Measurements from ENCODE around the gene GPC3.

GRCh38 chrX:133698298-133698697 is 287.1 kb downstream of the GPC3 start:
- TF ChIP-seq, protein P1, sequence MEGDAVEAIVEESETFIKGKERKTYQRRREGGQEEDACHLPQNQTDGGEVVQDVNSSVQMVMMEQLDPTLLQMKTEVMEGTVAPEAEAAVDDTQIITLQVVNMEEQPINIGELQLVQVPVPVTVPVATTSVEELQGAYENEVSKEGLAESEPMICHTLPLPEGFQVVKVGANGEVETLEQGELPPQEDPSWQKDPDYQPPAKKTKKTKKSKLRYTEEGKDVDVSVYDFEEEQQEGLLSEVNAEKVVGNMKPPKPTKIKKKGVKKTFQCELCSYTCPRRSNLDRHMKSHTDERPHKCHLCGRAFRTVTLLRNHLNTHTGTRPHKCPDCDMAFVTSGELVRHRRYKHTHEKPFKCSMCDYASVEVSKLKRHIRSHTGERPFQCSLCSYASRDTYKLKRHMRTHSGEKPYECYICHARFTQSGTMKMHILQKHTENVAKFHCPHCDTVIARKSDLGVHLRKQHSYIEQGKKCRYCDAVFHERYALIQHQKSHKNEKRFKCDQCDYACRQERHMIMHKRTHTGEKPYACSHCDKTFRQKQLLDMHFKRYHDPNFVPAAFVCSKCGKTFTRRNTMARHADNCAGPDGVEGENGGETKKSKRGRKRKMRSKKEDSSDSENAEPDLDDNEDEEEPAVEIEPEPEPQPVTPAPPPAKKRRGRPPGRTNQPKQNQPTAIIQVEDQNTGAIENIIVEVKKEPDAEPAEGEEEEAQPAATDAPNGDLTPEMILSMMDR (conservative IDR thresholded peaks at IDR 0.05) = no peak
- no peak for TF ChIP-seq ZFX (IDR thresholded peaks at IDR 0.05)

Data from C4-2B (cell line).